SK-N-SH treated with all-trans-retinoic acid at 6 μM for 48 hours (cell line): ENCODE measurements around the gene PDGFC.

Source experiments
- ATAC-seq: fragments of 200-7000 bp; cut with Tn5 transposase; 3 replicates; pipeline ENCODE4 v1.9.1; 2020; ENCODE audit warnings: mild to moderate bottlenecking, moderate library complexity
- ARNTL ChIP-seq: fragments of 450-650 bp; formaldehyde crosslinking; IDR thresholded peaks from 2 replicates; pipeline ENCODE4 v1.5.0; 2020; ENCODE audit warnings: low read depth, mild to moderate bottlenecking, moderate library complexity, borderline replicate concordance
- BACH2 ChIP-seq: fragments of 250-450 bp; sonication (Bioruptor Pico); IDR thresholded peaks from 2 replicates; pipeline ENCODE4 v1.9.0; 2021; ENCODE audit warnings: mild to moderate bottlenecking, borderline replicate concordance
- CSDC2 ChIP-seq: fragments of 250-450 bp; sonication (Bioruptor Pico); IDR thresholded peaks from 2 replicates; pipeline ENCODE4 v1.5.0; 2020; ENCODE audit warnings: mild to moderate bottlenecking, moderate library complexity
- ESRRG ChIP-seq: fragments of 250-450 bp; sonication (Bioruptor Pico); IDR thresholded peaks from 2 replicates; pipeline ENCODE4 v1.6.1; 2021; ENCODE audit warnings: mild to moderate bottlenecking
- GLIS3 ChIP-seq: fragments of 250-450 bp; sonication (Bioruptor Pico); IDR thresholded peaks from 2 replicates; pipeline ENCODE4 v1.5.0; 2020; ENCODE audit warnings: mild to moderate bottlenecking, moderate library complexity
- ISL1 ChIP-seq: fragments of 250-450 bp; sonication (Bioruptor Pico); IDR thresholded peaks from 2 replicates; pipeline ENCODE4 v2.1.2; 2022; ENCODE audit warnings: mild to moderate bottlenecking, moderate library complexity
- OSR1 ChIP-seq: fragments of 250-450 bp; sonication (Bioruptor Pico); IDR thresholded peaks from 2 replicates; pipeline ENCODE4 v1.8.0; 2022; ENCODE audit warnings: moderate library complexity, mild to moderate bottlenecking, inconsistent platforms
- PATZ1 ChIP-seq: fragments of 250-450 bp; sonication (Bioruptor Pico); IDR thresholded peaks from 2 replicates; pipeline ENCODE4 v1.8.0; 2020; ENCODE audit warnings: mild to moderate bottlenecking, moderate library complexity, borderline replicate concordance
- PPARA ChIP-seq: fragments of 250-450 bp; sonication (Bioruptor Pico); IDR thresholded peaks from 2 replicates; pipeline ENCODE4 v1.5.0; 2020; ENCODE audit warnings: mild to moderate bottlenecking, borderline replicate concordance
- RARB ChIP-seq: fragments of 250-450 bp; sonication (Bioruptor Pico); IDR thresholded peaks from 2 replicates; pipeline ENCODE4 v1.8.0; 2021; ENCODE audit warnings: mild to moderate bottlenecking, moderate library complexity
- TCF4 ChIP-seq: fragments of 250-450 bp; sonication (Bioruptor Pico); IDR thresholded peaks from 2 replicates; pipeline ENCODE4 v1.8.0; 2021; ENCODE audit warnings: mild to moderate bottlenecking, moderate library complexity, borderline replicate concordance
- TOX ChIP-seq: fragments of 250-450 bp; sonication (Bioruptor Pico); IDR thresholded peaks from 2 replicates; pipeline ENCODE4 v1.8.0; 2021; ENCODE audit warnings: mild to moderate bottlenecking, moderate library complexity, borderline replicate concordance
- TSHZ2 ChIP-seq: fragments of 250-450 bp; sonication (Bioruptor Pico); IDR thresholded peaks from 2 replicates; pipeline ENCODE4 v1.5.0; 2020; ENCODE audit warnings: mild to moderate bottlenecking, moderate library complexity
- ZC3H10 ChIP-seq: fragments of 250-450 bp; sonication (Bioruptor Pico); IDR thresholded peaks from 2 replicates; pipeline ENCODE4 v1.5.1; 2021; ENCODE audit warnings: mild to moderate bottlenecking, moderate library complexity
- ZFP3 ChIP-seq: fragments of 250-450 bp; sonication (Bioruptor Pico); IDR thresholded peaks from 2 replicates; pipeline ENCODE4 v1.5.0; 2020; ENCODE audit warnings: mild to moderate bottlenecking, moderate library complexity
- ZNF565 ChIP-seq: fragments of 450-650 bp; formaldehyde crosslinking; conservative IDR thresholded peaks from 2 replicates; pipeline ENCODE4 v1.5.0; 2020; ENCODE audit warnings: low read depth, mild to moderate bottlenecking, moderate library complexity
- ZNF70 ChIP-seq: fragments of 450-650 bp; formaldehyde crosslinking; IDR thresholded peaks from 2 replicates; pipeline ENCODE4 v1.5.0; 2020; ENCODE audit warnings: mild to moderate bottlenecking, moderate library complexity
- ZNF8 ChIP-seq: fragments of 450-650 bp; formaldehyde crosslinking; IDR thresholded peaks from 2 replicates; pipeline ENCODE4 v1.5.0; 2020; ENCODE audit warnings: mild to moderate bottlenecking, moderate library complexity
- TF ChIP-seq, protein P1 (sequence below): fragments of 250-450 bp; sonication (Bioruptor Pico); IDR thresholded peaks from 2 replicates; pipeline ENCODE4 v1.5.1; 2020; ENCODE audit warnings: low read depth, mild to moderate bottlenecking, moderate library complexity
- TF ChIP-seq, protein P2 (sequence below): fragments of 250-450 bp; sonication (Bioruptor Pico); IDR thresholded peaks from 2 replicates; pipeline ENCODE4 v1.8.0; 2021; ENCODE audit warnings: low read depth, mild to moderate bottlenecking, moderate library complexity, borderline replicate concordance

Gene PDGFC

GRCh38 chr4:156770140-156770539 lies 201.5 kb downstream of the PDGFC start:
- no peak for ATAC-seq
- TF ChIP-seq ESRRG, result no peak
- no peak for TF ChIP-seq PPARA (CRISPR knock-in tag)
- no peak for TF ChIP-seq ZC3H10 (CRISPR knock-in tag)
- no peak for TF ChIP-seq GLIS3
- TF ChIP-seq, protein P1, sequence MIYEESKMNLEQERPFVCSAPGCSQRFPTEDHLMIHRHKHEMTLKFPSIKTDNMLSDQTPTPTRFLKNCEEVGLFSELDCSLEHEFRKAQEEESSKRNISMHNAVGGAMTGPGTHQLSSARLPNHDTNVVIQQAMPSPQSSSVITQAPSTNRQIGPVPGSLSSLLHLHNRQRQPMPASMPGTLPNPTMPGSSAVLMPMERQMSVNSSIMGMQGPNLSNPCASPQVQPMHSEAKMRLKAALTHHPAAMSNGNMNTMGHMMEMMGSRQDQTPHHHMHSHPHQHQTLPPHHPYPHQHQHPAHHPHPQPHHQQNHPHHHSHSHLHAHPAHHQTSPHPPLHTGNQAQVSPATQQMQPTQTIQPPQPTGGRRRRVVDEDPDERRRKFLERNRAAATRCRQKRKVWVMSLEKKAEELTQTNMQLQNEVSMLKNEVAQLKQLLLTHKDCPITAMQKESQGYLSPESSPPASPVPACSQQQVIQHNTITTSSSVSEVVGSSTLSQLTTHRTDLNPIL (CRISPR knock-in tag), result no peak
- no peak for TF ChIP-seq ARNTL (CRISPR knock-in tag)

- no peak for ATAC-seq
- TF ChIP-seq ZC3H10 (CRISPR knock-in tag) (no peak), ZNF70 (CRISPR knock-in tag) (no peak), ZNF565 (CRISPR knock-in tag) (no peak), BACH2 (CRISPR knock-in tag) (no peak), TOX (no peak)
- TF ChIP-seq, protein P2, sequence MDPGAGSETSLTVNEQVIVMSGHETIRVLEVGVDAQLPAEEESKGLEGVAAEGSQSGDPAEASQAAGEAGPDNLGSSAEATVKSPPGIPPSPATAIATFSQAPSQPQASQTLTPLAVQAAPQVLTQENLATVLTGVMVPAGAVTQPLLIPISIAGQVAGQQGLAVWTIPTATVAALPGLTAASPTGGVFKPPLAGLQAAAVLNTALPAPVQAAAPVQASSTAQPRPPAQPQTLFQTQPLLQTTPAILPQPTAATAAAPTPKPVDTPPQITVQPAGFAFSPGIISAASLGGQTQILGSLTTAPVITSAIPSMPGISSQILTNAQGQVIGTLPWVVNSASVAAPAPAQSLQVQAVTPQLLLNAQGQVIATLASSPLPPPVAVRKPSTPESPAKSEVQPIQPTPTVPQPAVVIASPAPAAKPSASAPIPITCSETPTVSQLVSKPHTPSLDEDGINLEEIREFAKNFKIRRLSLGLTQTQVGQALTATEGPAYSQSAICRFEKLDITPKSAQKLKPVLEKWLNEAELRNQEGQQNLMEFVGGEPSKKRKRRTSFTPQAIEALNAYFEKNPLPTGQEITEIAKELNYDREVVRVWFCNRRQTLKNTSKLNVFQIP (CRISPR knock-in tag), result no peak
Measured at GRCh38 chr4:156767911-156768415, 203.6 kb downstream of the PDGFC start.

DNA sequence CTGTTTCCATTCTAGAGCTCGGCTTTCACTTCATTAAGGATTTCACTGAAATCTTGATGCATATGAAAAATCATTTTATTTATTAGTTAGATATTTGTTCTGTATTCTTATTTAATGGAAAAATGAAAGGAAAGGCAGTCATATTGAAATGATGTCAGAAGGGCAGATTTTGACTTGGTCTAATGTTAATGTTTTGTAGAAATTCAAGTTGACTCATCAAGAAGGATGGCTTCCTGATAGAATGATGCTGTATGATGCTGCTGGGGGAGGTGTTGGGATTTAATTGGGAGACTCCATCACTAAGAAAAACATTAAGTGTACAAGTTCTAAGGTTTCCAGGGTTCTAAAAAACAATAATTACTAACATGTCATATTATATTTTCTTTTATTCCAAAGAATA lies 204.8 kb downstream of the PDGFC start:
- TF ChIP-seq ESRRG, result no peak
- TF ChIP-seq TSHZ2 (CRISPR knock-in tag), result no peak
- no peak for TF ChIP-seq BACH2 (CRISPR knock-in tag)
- no peak for TF ChIP-seq ZNF8
- no peak for TF ChIP-seq OSR1 (CRISPR knock-in tag)
- no peak for TF ChIP-seq PPARA (CRISPR knock-in tag)
- no peak for TF ChIP-seq CSDC2 (CRISPR knock-in tag)
- no peak for TF ChIP-seq TCF4 (CRISPR knock-in tag)
- TF ChIP-seq, protein P1 (CRISPR knock-in tag), result no peak
- no peak for TF ChIP-seq GLIS3
- TF ChIP-seq, protein P2 (CRISPR knock-in tag), result no peak
- TF ChIP-seq ZFP3 (CRISPR knock-in tag), result no peak
- no peak for TF ChIP-seq RARB (CRISPR knock-in tag)
- TF ChIP-seq ISL1, result no peak
- no peak for TF ChIP-seq PATZ1 (CRISPR knock-in tag)
- ATAC-seq, result no peak
